BLaER1 (cell line): ENCODE data around the gene MARCO.
"Not testable (repeated sequence)": the region's sequence is repeated elsewhere in the genome, so short reads cannot be mapped to it uniquely, and the experiment has no call there.

Source experiments
- H3K27ac ChIP-seq: shearing (Covaris generic); formaldehyde crosslinking; 2 replicates; pipeline ENCODE4 v1.8.1; 2022
- H3K27me3 ChIP-seq: shearing (Covaris generic); formaldehyde crosslinking; 2 replicates; pipeline ENCODE4 v1.8.1; 2022
- H3K36me3 ChIP-seq: shearing (Covaris generic); formaldehyde crosslinking; 2 replicates; pipeline ENCODE4 v1.8.1; 2022
- H3K4me1 ChIP-seq: shearing (Covaris generic); formaldehyde crosslinking; 2 replicates; pipeline ENCODE4 v1.8.1; 2022
- H3K4me2 ChIP-seq: shearing (Covaris generic); formaldehyde crosslinking; 2 replicates; pipeline ENCODE4 v1.8.1; 2022
- H3K4me3 ChIP-seq: shearing (Covaris generic); formaldehyde crosslinking; 2 replicates; pipeline ENCODE4 v1.8.1; 2022
- H3K9ac ChIP-seq: shearing (Covaris generic); formaldehyde crosslinking; 2 replicates; pipeline ENCODE4 v1.8.1; 2022
- H3K9me3 ChIP-seq: shearing (Covaris generic); formaldehyde crosslinking; 2 replicates; pipeline ENCODE4 v1.8.1; 2022
- H4K20me1 ChIP-seq: shearing (Covaris generic); formaldehyde crosslinking; 2 replicates; pipeline ENCODE4 v1.8.1; 2022
- Cebpa-rat ChIP-seq: shearing (Covaris generic); IDR thresholded peaks from 2 replicates; pipeline ENCODE4 v1.8.1; 2022

Gene MARCO

DNA sequence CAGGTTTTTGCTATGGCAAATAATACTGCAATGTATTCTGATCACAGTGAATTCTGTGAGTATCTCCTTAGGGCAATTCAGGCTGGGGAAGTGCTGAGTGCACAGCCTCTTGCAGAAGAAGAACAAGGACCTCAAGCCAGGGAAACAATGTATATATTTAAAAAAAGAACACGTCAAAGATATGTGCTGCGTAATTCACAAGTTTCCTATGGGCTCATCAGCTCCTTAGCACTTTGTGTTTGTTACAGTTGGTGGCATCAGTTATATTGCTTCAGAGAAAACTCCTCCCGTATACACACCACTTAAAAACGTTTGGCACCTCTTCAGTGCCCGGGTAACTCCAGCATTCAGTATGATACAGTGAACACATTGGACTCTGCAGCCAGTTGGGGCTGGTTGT is 16.5 kb upstream of the MARCO start:
- Histone ChIP-seq H3K27ac (no peak overlapping the region), H3K9ac (no peak overlapping the region), H3K9me3 (no peaks in the 10 kb centered on the region), H3K4me1 (no peaks in the 10 kb centered on the region), H3K4me2 (no peak overlapping the region), H4K20me1 (no peaks in the 10 kb centered on the region), H3K4me3 (no peak overlapping the region), H3K27me3 (no peaks in the 10 kb centered on the region), H3K36me3 (no peaks in the 10 kb centered on the region)
- no peak for TF ChIP-seq Cebpa-rat

DNA sequence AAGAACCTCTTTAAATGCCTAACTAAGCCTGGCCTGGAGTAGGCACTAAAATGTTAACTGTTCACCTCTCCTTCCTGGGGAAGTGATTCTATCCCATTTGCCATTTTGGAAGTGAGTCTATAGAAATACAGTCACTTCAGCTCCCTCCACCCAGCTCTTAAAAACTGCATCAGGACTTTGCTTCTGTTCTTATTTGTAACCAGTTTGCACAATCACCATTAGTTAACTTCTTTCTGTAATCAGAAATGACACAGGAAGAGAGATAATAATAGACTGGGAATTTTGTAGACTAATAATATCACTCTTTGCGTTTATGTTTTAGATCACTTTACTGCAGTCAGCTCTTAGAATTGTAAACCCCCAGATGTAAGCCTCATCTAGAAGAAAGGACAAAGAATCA is 16.0 kb upstream of the MARCO start:
- no peaks in the 10 kb centered on the region for H3K9me3 ChIP-seq
- H3K4me1 ChIP-seq = no peaks in the 10 kb centered on the region
- H3K36me3 ChIP-seq = no peaks in the 10 kb centered on the region
- no peak overlapping the region for H3K4me2 ChIP-seq
- no peak overlapping the region for H3K9ac ChIP-seq
- H4K20me1 ChIP-seq = no peaks in the 10 kb centered on the region
- H3K4me3 ChIP-seq = no peak overlapping the region
- H3K27ac ChIP-seq = no peak overlapping the region
- no peaks in the 10 kb centered on the region for H3K27me3 ChIP-seq
- no peak for TF ChIP-seq Cebpa-rat

DNA sequence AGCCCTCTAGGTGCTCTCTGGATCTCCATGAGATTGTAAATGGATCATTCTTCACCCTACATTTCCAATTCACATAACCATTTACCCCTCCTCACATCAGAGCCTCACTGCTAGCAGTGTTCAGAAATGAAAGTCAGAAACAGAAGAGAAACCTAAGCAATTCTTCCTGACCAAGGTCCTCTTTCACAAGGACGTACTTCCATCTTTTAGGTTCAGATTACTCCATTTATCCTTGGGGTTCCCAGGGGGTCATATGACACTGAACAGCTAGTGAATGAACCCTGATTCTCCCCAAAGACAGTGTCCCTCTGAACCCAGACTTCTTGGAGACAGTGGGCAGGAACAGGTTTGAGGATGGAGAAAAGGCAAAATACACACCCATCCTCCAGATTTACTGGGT is 12.9 kb upstream of the MARCO start:
- H3K4me2 ChIP-seq = no peak overlapping the region
- no peak for TF ChIP-seq Cebpa-rat

DNA sequence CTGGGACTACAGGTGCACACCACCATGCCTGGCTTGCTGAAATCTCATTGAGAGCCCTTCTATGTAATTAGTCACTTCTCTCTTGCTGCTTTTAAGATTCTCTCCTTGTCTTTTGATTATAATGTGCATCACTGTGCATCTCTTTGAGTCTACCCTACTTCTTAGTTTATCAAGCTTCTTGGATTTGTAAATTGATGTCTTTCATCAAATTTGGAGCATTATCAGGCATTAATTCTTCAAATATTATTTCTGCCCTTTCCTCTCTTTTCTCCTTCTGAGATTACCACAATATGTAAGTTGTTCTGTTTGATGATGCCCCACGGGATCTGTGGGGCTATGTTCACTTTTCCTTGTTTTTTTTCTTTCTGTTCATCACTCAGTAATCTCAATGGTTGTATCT is 9.0 kb upstream of the MARCO start:
- Histone ChIP-seq H3K9me3 (peaks cover 10% of the 10 kb centered on the region), H3K27ac (no peak overlapping the region), H3K27me3 (no peaks in the 10 kb centered on the region), H3K4me3 (no peak overlapping the region), H3K4me1 (no peaks in the 10 kb centered on the region), H3K4me2 (no peak overlapping the region), H3K36me3 (no peaks in the 10 kb centered on the region), H4K20me1 (no peaks in the 10 kb centered on the region), H3K9ac (no peak overlapping the region)
- no peak for TF ChIP-seq Cebpa-rat

More for the DNA sequence above, 12.9 kb upstream of the MARCO start:
- Histone ChIP-seq H4K20me1 (no peaks in the 10 kb centered on the region), H3K4me3 (no peak overlapping the region), H3K36me3 (no peaks in the 10 kb centered on the region), H3K27me3 (no peaks in the 10 kb centered on the region), H3K27ac (no peak overlapping the region), H3K9ac (no peak overlapping the region), H3K4me1 (no peaks in the 10 kb centered on the region), H3K9me3 (peaks cover 10% of the 10 kb centered on the region)

DNA sequence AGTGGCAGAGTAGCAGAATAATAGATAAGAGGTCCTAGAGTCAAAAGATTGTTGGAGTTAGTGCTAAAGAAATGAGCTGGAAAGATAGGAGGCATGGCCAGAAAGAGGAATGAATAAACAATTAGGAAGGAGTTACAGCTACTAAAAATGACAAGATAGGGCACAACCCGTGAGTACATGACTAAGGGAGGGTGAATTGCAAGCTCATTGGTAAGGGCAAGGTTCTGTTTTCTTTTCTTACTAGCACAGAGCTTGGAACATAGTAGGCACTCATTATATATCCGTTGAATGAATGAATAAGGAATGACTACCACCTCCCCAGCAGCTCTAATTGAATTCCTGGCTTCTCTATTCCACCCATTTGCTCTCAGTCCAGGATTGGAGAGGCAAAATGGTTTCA is 5.7 kb upstream of the MARCO start:
- Histone ChIP-seq H3K36me3 (no peaks in the 10 kb centered on the region), H3K27me3 (no peaks in the 10 kb centered on the region), H3K9ac (no peak overlapping the region), H3K4me3 (no peak overlapping the region), H3K27ac (no peak overlapping the region), H3K9me3 (peaks cover 10% of the 10 kb centered on the region), H3K4me1 (peaks cover 14% of the 10 kb centered on the region), H4K20me1 (no peaks in the 10 kb centered on the region), H3K4me2 (no peak overlapping the region)
- TF ChIP-seq Cebpa-rat = no peak

DNA sequence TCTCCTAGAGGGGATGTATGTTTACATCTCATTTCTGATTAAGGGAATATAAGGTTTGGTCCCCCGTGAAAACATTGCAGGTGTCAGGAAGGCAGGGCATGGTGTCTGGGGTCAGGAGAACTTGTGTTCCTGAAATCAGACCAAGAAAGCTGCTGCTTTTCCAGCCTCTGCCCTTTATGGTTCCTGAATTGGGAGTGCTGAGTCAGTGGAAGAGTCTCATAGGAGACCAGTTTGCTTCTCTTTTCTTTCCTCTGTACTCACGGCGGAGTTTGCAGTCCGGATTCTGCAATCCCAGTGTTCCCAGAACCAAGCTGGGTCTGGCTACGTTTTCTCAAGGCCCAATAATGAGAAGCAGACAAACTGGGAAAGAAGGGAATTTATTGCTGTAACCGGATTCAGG is 5.1 kb upstream of the MARCO start:
- Histone ChIP-seq H3K4me2 (no peak overlapping the region), H3K36me3 (no peaks in the 10 kb centered on the region)

DNA sequence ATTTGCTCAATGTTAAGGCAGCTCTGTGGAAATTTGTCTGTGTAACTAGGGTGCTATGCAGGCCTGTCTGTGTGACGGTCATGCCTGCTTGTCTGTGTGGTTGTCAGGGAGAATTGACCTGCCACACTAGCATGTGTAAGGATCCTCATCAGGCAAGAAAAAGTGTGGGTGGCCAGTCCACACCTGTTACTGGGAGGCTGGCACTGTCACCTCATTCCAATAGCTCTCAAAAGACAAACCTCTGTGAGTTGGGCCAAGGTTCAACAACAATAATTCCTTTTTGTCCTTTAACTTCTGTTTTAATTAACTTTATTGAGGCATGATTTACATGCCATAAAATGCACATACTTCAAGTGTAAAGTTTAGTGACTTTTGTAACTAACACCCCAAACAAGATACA is 4.2 kb upstream of the MARCO start:
- no peak for TF ChIP-seq Cebpa-rat
- no peaks in the 10 kb centered on the region for H3K36me3 ChIP-seq
- no peaks in the 10 kb centered on the region for H4K20me1 ChIP-seq
- no peak overlapping the region for H3K4me2 ChIP-seq
- no peaks in the 10 kb centered on the region for H3K27me3 ChIP-seq
- H3K9ac ChIP-seq = no peak overlapping the region
- H3K9me3 ChIP-seq = peaks cover 4% of the 10 kb centered on the region
- no peak overlapping the region for H3K27ac ChIP-seq
- H3K4me3 ChIP-seq = no peak overlapping the region
- peaks cover 14% of the 10 kb centered on the region for H3K4me1 ChIP-seq

More for the DNA sequence above, 5.1 kb upstream of the MARCO start:
- peaks cover 14% of the 10 kb centered on the region for H3K4me1 ChIP-seq
- no peak overlapping the region for H3K4me3 ChIP-seq
- no peak overlapping the region for H3K27ac ChIP-seq
- no peaks in the 10 kb centered on the region for H3K27me3 ChIP-seq
- no peaks in the 10 kb centered on the region for H4K20me1 ChIP-seq
- peaks cover 10% of the 10 kb centered on the region for H3K9me3 ChIP-seq
- no peak for TF ChIP-seq Cebpa-rat
- no peak overlapping the region for H3K9ac ChIP-seq

DNA sequence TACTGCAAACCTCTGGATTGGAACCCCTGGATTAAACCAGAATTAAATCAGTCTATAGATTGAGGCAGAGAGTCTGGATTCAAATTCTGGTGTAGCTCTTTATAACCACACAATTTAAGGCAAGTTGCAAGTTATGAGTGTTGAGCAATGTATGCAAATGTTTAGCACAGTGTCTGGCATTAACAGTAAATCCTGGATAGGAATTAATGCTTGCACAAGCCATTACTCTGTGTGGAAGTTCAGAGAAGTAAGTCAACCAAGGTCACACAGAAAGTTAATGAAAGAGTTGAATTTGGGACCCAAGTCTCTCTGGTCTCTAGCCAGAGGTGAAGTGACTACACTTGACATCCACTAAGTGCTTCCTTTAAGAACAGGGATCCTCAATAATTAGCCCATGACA is 2.0 kb upstream of the MARCO start:
- no peak overlapping the region for H3K9ac ChIP-seq
- H3K4me3 ChIP-seq = no peak overlapping the region

DNA sequence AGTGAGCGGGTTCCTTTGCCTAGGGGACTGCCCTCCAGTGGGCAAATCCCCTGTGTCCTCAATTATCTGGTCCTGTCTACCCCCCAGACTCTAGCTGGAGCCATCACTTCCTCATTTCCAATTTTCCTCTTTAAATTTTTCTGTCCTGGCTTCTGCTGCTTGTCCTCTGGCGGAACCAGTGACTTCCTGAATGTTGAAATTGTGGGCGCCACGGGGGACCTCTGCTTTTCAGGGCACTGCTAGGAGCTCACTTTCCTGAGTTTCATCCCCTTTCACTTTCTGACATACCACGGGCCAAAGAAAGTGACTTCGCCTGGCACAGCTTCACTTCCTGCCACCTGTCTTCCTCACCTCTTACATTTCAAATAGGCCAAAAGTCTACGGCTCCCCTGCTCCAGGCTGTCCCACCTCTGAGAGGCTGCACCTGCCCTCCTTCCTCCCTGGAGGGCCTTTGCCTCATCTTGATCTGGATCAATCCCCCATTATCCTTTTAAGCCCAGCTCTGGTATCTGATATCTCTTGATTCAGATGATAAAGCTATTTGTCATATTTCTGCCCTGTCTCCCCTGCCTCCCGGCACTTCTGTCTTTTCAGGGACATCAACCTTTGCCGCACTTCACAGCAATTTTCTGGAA is 1.4 kb upstream of the MARCO start:
- no peak for TF ChIP-seq Cebpa-rat
- H3K4me1 ChIP-seq = peaks cover 14% of the 10 kb centered on the region
- no peak overlapping the region for H3K27ac ChIP-seq
- H3K4me3 ChIP-seq = no peak overlapping the region
- H3K9me3 ChIP-seq = no peaks in the 10 kb centered on the region
- no peaks in the 10 kb centered on the region for H4K20me1 ChIP-seq
- H3K4me2 ChIP-seq = peak overlapping the region; percentile 62
- no peaks in the 10 kb centered on the region for H3K36me3 ChIP-seq
- no peak overlapping the region for H3K9ac ChIP-seq
- H3K27me3 ChIP-seq = no peaks in the 10 kb centered on the region

More for the DNA sequence above, 2.0 kb upstream of the MARCO start:
- no peaks in the 10 kb centered on the region for H4K20me1 ChIP-seq
- H3K9me3 ChIP-seq = no peaks in the 10 kb centered on the region
- no peaks in the 10 kb centered on the region for H3K27me3 ChIP-seq
- peaks cover 14% of the 10 kb centered on the region for H3K4me1 ChIP-seq
- no peak overlapping the region for H3K27ac ChIP-seq
- no peak for TF ChIP-seq Cebpa-rat
- H3K36me3 ChIP-seq = no peaks in the 10 kb centered on the region
- H3K4me2 ChIP-seq = peak overlapping the region; percentile 62

DNA sequence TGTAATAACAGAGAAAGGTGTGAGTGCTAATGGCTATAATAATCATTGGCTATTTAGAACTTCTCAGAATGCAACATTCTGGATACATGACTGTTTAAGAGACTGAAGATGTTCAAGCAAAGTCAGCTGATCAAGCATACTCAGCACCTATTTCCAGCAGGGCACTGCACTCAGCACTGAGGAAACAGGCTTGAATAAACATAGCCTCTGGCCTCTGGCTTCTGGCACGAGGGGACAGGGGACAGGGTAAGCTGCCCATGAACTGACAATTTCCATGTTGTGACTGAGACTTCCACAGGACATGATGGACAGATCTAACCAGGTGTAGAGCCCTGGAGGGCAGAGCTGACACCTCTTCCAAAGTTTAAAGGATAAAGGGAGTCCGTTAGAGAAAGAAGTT is 1.3 kb downstream of the MARCO start:
- Histone ChIP-seq H3K27ac (no peak overlapping the region), H3K27me3 (no peaks in the 10 kb centered on the region), H3K4me1 (peaks cover 14% of the 10 kb centered on the region), H3K9ac (no peak overlapping the region), H3K36me3 (no peaks in the 10 kb centered on the region), H4K20me1 (no peaks in the 10 kb centered on the region), H3K9me3 (no peaks in the 10 kb centered on the region), H3K4me2 (no peak overlapping the region), H3K4me3 (no peak overlapping the region)
- TF ChIP-seq Cebpa-rat = no peak

DNA sequence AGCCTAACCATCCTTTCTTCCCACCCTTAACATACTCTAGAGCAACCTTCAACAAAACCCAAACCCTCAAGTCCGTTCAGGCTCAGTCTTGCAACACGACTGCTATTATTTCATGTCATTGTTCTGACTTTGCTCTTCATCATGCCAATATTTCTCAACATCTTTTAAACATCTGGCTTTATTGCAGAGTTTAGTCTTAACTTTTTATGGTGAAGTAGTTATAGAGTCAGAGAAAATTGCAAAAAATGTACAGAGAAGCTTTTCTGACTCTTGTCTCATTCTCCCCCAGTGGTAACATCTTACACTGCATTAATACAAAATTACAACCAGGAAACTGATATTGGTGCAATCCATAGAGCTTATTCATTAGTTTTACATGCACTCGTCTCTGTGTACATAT is 3.9 kb downstream of the MARCO start:
- Histone ChIP-seq H3K9me3 (no peaks in the 10 kb centered on the region), H3K4me3 (no peak overlapping the region), H3K4me1 (peaks cover 2% of the 10 kb centered on the region), H3K4me2 (no peak overlapping the region), H3K27ac (no peak overlapping the region), H3K9ac (no peak overlapping the region), H3K27me3 (no peaks in the 10 kb centered on the region), H3K36me3 (no peaks in the 10 kb centered on the region), H4K20me1 (no peaks in the 10 kb centered on the region)
- TF ChIP-seq Cebpa-rat = no peak

DNA sequence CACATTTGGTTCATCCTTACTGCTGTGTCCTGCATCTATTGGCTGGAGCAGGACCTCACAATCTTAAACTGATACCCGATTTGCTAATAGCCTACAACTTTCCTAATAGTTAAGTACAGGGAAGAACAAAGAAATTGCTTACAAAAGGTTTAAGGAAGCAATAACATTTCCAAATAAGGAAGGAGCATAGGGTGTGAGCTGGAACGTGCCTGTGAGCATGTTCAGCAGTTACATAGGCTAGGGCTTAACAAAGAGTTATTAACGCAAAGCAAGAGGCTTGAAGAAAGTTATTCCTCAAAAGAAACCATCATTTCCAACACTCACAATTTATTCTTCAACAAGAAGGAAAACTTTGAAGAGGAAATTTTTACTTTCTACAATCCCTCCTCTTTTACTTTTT is 6.3 kb downstream of the MARCO start:
- H3K4me2 ChIP-seq, H3K9ac ChIP-seq, H3K36me3 ChIP-seq, H3K27me3 ChIP-seq, H3K4me3 ChIP-seq, H3K27ac ChIP-seq, H4K20me1 ChIP-seq, H3K4me1 ChIP-seq, H3K9me3 ChIP-seq: not testable (repeated sequence)
